Osteoblast (primary cell): ENCODE results near the gene PDCL3. TPM values are rescaled to one million over a fixed set of nuclear protein-coding genes. Genes with fewer than 3 reads are reported as not detected.

Experiments
- DNase-seq: peaks from one replicate; pipeline ENCODE4 v3.0.0; 2011; ENCODE audit warnings: low spot score, mixed read lengths; ENCODE audit not compliant: insufficient read length; ENCODE audit errors: missing footprints
- H2AFZ ChIP-seq: 2 replicates; pipeline ENCODE4 v1.6.0; 2011; ENCODE audit warnings: mild to moderate bottlenecking, low read length
- H3K27ac ChIP-seq: 2 replicates; pipeline ENCODE4 v1.5.1; 2011; ENCODE audit warnings: mild to moderate bottlenecking, low read depth, low read length, moderate library complexity
- H3K27me3 ChIP-seq: 2 replicates; pipeline ENCODE4 v1.6.0; 2012; ENCODE audit warnings: mild to moderate bottlenecking, control low read depth, inconsistent platforms, low read length, moderate library complexity; ENCODE audit not compliant: insufficient read depth
- H3K36me3 ChIP-seq: 2 replicates; pipeline ENCODE4 v1.5.1; 2011; ENCODE audit warnings: mild to moderate bottlenecking, low read length, control low read depth, moderate library complexity; ENCODE audit not compliant: insufficient read depth
- H3K4me1 ChIP-seq: 2 replicates; pipeline ENCODE4 v1.5.1; 2011; ENCODE audit warnings: mild to moderate bottlenecking, low read length, control low read depth, moderate library complexity; ENCODE audit not compliant: insufficient read depth
- H3K4me2 ChIP-seq: 2 replicates; pipeline ENCODE4 v1.6.0; 2011; ENCODE audit warnings: mild to moderate bottlenecking, low read length; ENCODE audit not compliant: insufficient read depth
- H3K4me3 ChIP-seq: fragments of 200-600 bp; sonication (generic); 3 replicates; pipeline ENCODE4 v1.5.1; 2012; ENCODE audit warnings: mild to moderate bottlenecking, low read length, inconsistent platforms; ENCODE audit not compliant: insufficient read depth
- H3K79me2 ChIP-seq: 2 replicates; pipeline ENCODE4 v1.6.0; 2012; ENCODE audit warnings: mild to moderate bottlenecking, low read length, control low read depth, inconsistent platforms; ENCODE audit not compliant: insufficient read depth
- H3K9me3 ChIP-seq: 2 replicates; pipeline ENCODE4 v1.5.1; 2011; ENCODE audit warnings: low read depth, low read length, control low read depth
- H4K20me1 ChIP-seq: 2 replicates; pipeline ENCODE4 v1.6.0; 2012; ENCODE audit warnings: mild to moderate bottlenecking, low read length, control low read depth; ENCODE audit not compliant: insufficient read depth
- total RNA-seq: library from RNA; depleted of rRNA; stranded (reverse); fragments of >200 nt; gene quantifications from 2 replicates; pipeline ENCODE4 v1.2.3, GENCODE V29; 2012
- TF ChIP-seq, protein P1 (sequence below): IDR thresholded peaks from 2 replicates; pipeline ENCODE4 v1.5.1; 2011; ENCODE audit warnings: mild to moderate bottlenecking, low read depth, low read length, moderate library complexity; ENCODE audit errors: extremely low read depth

The PDCL3 gene
- total RNA-seq, 1 donor = 12.3 TPM

DNA sequence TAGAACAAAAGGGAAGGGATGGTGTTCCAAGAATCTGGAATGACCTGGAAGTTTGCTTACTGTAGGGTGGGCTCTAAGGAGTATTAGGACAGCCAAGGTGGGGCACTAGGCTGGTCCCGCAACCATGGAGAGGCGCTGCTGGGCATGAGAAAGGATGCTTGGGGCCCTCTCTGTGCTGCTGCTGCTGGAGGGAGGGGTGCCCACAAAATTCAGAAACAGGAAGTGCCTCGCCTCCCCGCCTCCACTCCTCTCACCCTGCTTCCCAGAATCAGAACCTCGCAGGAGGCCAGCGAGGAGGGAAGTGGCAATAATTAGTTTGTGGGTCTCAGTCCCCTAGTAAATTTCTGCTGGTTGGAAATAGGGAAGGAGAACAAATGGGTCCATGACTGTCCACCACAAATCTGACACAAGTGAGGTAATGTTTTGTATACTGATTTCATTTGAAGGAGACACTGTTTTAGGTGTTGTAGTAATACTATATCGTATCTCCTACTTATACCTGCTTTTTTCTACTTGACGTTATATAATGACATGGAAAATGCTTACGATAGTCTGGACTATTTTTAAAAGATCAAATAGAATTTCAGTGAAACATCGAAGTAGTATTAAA is 7.9 kb upstream of the PDCL3 start:
- H3K79me2 ChIP-seq = no peaks in the 10 kb centered on the region
- H3K9me3 ChIP-seq = no peaks in the 10 kb centered on the region
- H3K36me3 ChIP-seq = no peaks in the 10 kb centered on the region
- no peaks in the 10 kb centered on the region for H3K4me1 ChIP-seq
- H3K27ac ChIP-seq = no peak overlapping the region
- H3K4me3 ChIP-seq = no peak overlapping the region
- no peak overlapping the region for H2AFZ ChIP-seq
- H3K27me3 ChIP-seq = no peaks in the 10 kb centered on the region
- H4K20me1 ChIP-seq = no peaks in the 10 kb centered on the region
- TF ChIP-seq, protein P1, sequence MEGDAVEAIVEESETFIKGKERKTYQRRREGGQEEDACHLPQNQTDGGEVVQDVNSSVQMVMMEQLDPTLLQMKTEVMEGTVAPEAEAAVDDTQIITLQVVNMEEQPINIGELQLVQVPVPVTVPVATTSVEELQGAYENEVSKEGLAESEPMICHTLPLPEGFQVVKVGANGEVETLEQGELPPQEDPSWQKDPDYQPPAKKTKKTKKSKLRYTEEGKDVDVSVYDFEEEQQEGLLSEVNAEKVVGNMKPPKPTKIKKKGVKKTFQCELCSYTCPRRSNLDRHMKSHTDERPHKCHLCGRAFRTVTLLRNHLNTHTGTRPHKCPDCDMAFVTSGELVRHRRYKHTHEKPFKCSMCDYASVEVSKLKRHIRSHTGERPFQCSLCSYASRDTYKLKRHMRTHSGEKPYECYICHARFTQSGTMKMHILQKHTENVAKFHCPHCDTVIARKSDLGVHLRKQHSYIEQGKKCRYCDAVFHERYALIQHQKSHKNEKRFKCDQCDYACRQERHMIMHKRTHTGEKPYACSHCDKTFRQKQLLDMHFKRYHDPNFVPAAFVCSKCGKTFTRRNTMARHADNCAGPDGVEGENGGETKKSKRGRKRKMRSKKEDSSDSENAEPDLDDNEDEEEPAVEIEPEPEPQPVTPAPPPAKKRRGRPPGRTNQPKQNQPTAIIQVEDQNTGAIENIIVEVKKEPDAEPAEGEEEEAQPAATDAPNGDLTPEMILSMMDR = no peak
- DNase-seq = no peak
- no peak overlapping the region for H3K4me2 ChIP-seq

DNA sequence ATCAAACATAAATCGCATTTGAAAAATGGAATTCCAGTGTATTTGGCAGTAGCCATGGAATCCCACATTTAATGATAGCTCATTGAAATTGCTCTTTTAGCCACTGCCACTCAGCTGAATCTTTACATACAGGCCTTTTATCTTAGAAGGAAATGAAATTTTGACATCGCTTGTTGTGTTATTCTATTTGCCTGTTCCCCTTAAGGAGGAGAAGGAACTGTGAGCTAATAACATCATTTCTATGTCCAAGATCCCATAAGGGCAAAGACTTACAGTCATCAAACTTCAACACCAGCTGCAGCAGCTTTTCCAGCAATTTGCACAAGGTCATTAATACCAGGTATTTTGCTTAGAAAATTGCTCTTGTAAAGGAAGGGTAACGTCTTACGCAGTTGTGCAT is 6.0 kb upstream of the PDCL3 start:
- Histone ChIP-seq H3K79me2 (no peaks in the 10 kb centered on the region), H2AFZ (no peak overlapping the region), H3K27ac (no peak overlapping the region), H3K36me3 (no peaks in the 10 kb centered on the region), H4K20me1 (no peaks in the 10 kb centered on the region), H3K27me3 (no peaks in the 10 kb centered on the region), H3K4me1 (no peaks in the 10 kb centered on the region), H3K4me3 (no peak overlapping the region), H3K9me3 (no peaks in the 10 kb centered on the region), H3K4me2 (no peak overlapping the region)
- no peak for DNase-seq
- TF ChIP-seq, protein P1 = no peak

DNA sequence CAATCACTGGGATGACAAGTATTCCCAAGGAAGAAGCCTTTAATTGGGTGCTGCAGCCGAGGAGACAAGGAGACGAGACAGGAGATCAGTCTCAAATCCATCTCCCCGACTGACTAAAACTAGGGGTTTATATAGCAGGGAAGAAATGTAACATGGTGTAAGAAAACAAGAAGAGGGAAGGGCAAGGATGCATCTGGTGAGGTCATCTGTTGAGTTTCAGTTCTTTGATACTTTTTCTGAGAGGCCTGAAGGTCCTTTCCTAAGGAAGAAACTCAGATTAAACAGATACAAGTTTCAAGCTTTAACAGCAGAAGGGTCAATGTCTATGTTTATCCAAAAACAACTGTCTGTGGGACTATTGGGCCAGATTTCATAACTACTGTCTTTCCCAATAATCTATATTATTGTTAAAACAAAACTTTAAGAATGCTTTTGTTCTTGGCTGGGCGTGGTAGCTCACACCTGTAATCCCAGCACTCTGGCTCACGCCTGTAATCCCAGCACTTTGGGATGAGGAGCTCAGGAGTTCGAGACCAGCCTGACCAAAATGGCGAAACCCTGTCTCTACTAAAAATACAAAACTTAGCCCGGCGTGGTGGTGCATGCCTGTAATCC is 2.5 kb upstream of the PDCL3 start:
- H2AFZ ChIP-seq = no peak overlapping the region
- H3K79me2 ChIP-seq = peaks cover 14% of the 10 kb centered on the region
- H3K27me3 ChIP-seq = no peaks in the 10 kb centered on the region
- no peaks in the 10 kb centered on the region for H3K36me3 ChIP-seq
- no peaks in the 10 kb centered on the region for H4K20me1 ChIP-seq
- no peak overlapping the region for H3K4me2 ChIP-seq
- no peaks in the 10 kb centered on the region for H3K9me3 ChIP-seq
- no peak overlapping the region for H3K4me3 ChIP-seq
- H3K27ac ChIP-seq = no peak overlapping the region
- H3K4me1 ChIP-seq = peaks cover 11% of the 10 kb centered on the region
- TF ChIP-seq, protein P1 = no peak
- DNase-seq = no peak

DNA sequence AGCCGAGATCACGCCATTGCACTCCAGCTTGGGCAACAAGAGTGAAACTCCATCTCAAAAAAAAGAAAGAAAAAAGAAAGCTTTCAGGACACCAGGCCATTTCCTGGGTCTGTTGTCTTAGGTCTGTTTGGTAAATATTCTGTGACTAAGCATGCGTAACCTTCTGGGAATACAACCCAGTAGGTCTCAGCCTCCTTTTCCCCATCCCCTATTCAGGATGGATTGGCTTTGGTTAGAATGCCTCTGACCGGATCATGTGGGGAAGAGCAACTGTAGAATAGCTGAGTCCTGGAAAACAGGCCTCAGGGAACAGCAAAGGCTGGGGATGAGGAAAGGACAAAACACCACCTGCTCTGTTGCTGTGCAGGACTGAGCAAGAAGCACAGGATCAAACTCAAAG is 1.6 kb upstream of the PDCL3 start:
- Histone ChIP-seq H2AFZ (no peak overlapping the region), H4K20me1 (no peaks in the 10 kb centered on the region)
- no peak for DNase-seq

More for the DNA sequence above, 1.6 kb upstream of the PDCL3 start:
- H3K4me2 ChIP-seq = no peak overlapping the region
- no peaks in the 10 kb centered on the region for H3K27me3 ChIP-seq
- H3K36me3 ChIP-seq = no peaks in the 10 kb centered on the region
- no peak overlapping the region for H3K27ac ChIP-seq
- no peak overlapping the region for H3K4me3 ChIP-seq
- TF ChIP-seq, protein P1 = no peak
- no peaks in the 10 kb centered on the region for H3K9me3 ChIP-seq
- peaks cover 14% of the 10 kb centered on the region for H3K79me2 ChIP-seq
- peaks cover 11% of the 10 kb centered on the region for H3K4me1 ChIP-seq
